ENCODE results near the gene PTPN7. TPM values are rescaled to one million over a fixed set of nuclear protein-coding genes. Genes with fewer than 3 reads are reported as not detected.

The PTPN7 gene
- total and polyA plus RNA-seq, 4 donors = 0.75 to 7.0 (median 1.7) TPM

- no peak overlapping the region for H3K9ac ChIP-seq (ENCODE audit: low read depth in 1 of 2, low read length in 2 of 2)
- peaks cover 0 to 2% (median 0%) of the 10 kb centered on the region in 4 donors for H3K27me3 ChIP-seq (ENCODE audit: control insufficient read depth in 4 of 4, insufficient read depth in 4 of 4, low read length in 3 of 4)
- H3K4me1 ChIP-seq (ENCODE audit: control insufficient read depth in 4 of 4, insufficient read depth in 4 of 4, low read length in 3 of 4) = peaks cover 0 to 1% (median 0%) of the 10 kb centered on the region in 4 donors
- no peak overlapping the region for H3K27ac ChIP-seq (ENCODE audit: low read depth in 1 of 2, low read length in 2 of 2)
- WGBS = 92% methylated on average over 6 of the region's 6 CpGs
- no peaks in the 10 kb centered on the region for H3K9me3 ChIP-seq (ENCODE audit: control insufficient read depth in 4 of 4, low read length in 3 of 4)
- TF ChIP-seq SP1 (IDR thresholded peaks at IDR 0.05) (no peak), NR2F2 (IDR thresholded peaks at IDR 0.05) (no peak), JUND (IDR thresholded peaks at IDR 0.05) (no peak), RAD21 (IDR thresholded peaks at IDR 0.05) (no peak), RXRA (IDR thresholded peaks at IDR 0.05) (no peak), CTCF (IDR thresholded peaks at IDR 0.05; ENCODE audit: low read depth, low read length, missing input control) (no peak), HNF4G (IDR thresholded peaks at IDR 0.05) (no peak), FOXA2 (IDR thresholded peaks at IDR 0.05) (no peak)
- TF ChIP-seq, protein P1, sequence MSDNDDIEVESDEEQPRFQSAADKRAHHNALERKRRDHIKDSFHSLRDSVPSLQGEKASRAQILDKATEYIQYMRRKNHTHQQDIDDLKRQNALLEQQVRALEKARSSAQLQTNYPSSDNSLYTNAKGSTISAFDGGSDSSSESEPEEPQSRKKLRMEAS (IDR thresholded peaks at IDR 0.05) = no peak
- TF ChIP-seq, protein P2, sequence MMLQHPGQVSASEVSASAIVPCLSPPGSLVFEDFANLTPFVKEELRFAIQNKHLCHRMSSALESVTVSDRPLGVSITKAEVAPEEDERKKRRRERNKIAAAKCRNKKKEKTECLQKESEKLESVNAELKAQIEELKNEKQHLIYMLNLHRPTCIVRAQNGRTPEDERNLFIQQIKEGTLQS (IDR thresholded peaks at IDR 0.05) = no peak
- no peak for DNase-seq (ENCODE audit: low spot score)
- H3K4me3 ChIP-seq (ENCODE audit: low read depth in 1 of 3, low read length in 3 of 3) = no peak overlapping the region
- no peaks in the 10 kb centered on the region for H3K36me3 ChIP-seq (ENCODE audit: control insufficient read depth in 4 of 4, insufficient read depth in 3 of 4, low read depth in 1 of 4, low read length in 3 of 4)
These were observed 33.3 kb downstream of the PTPN7 start for GRCh38 chr1:202127061-202127460.

- DNase-seq (ENCODE audit: low spot score) = no peak
- Histone ChIP-seq H3K9me3 (ENCODE audit: control insufficient read depth in 4 of 4, low read length in 3 of 4) (no peaks in the 10 kb centered on the region), H3K9ac (ENCODE audit: low read depth in 1 of 2, low read length in 2 of 2) (no peak overlapping the region), H3K27ac (ENCODE audit: low read depth in 1 of 2, low read length in 2 of 2) (no peak overlapping the region), H3K36me3 (ENCODE audit: control insufficient read depth in 4 of 4, insufficient read depth in 3 of 4, low read depth in 1 of 4, low read length in 3 of 4) (no peaks in the 10 kb centered on the region), H3K4me1 (ENCODE audit: control insufficient read depth in 4 of 4, insufficient read depth in 4 of 4, low read length in 3 of 4) (no peaks in the 10 kb centered on the region), H3K27me3 (ENCODE audit: control insufficient read depth in 4 of 4, insufficient read depth in 4 of 4, low read length in 3 of 4) (peaks cover 0 to 2% (median 0%) of the 10 kb centered on the region in 4 donors), H3K4me3 (ENCODE audit: low read depth in 1 of 3, low read length in 3 of 3) (no peak overlapping the region)
- TF ChIP-seq RXRA (IDR thresholded peaks at IDR 0.05) = no peak
- TF ChIP-seq, protein P1 (IDR thresholded peaks at IDR 0.05) = no peak
- no peak for TF ChIP-seq NR2F2 (IDR thresholded peaks at IDR 0.05)
- TF ChIP-seq, protein P2 (IDR thresholded peaks at IDR 0.05) = no peak
- no peak for TF ChIP-seq YY1 (IDR thresholded peaks at IDR 0.05)
- no peak for TF ChIP-seq TAF1 (conservative IDR thresholded peaks at IDR 0.05)
- TF ChIP-seq FOXA2 (IDR thresholded peaks at IDR 0.05) = no peak
- no peak for TF ChIP-seq ZBTB33 (IDR thresholded peaks at IDR 0.05)
- TF ChIP-seq GABPA (IDR thresholded peaks at IDR 0.05 in 1 of 2, conservative IDR thresholded peaks at IDR 0.05 in 1 of 2) = no peak
- TF ChIP-seq, protein P3, sequence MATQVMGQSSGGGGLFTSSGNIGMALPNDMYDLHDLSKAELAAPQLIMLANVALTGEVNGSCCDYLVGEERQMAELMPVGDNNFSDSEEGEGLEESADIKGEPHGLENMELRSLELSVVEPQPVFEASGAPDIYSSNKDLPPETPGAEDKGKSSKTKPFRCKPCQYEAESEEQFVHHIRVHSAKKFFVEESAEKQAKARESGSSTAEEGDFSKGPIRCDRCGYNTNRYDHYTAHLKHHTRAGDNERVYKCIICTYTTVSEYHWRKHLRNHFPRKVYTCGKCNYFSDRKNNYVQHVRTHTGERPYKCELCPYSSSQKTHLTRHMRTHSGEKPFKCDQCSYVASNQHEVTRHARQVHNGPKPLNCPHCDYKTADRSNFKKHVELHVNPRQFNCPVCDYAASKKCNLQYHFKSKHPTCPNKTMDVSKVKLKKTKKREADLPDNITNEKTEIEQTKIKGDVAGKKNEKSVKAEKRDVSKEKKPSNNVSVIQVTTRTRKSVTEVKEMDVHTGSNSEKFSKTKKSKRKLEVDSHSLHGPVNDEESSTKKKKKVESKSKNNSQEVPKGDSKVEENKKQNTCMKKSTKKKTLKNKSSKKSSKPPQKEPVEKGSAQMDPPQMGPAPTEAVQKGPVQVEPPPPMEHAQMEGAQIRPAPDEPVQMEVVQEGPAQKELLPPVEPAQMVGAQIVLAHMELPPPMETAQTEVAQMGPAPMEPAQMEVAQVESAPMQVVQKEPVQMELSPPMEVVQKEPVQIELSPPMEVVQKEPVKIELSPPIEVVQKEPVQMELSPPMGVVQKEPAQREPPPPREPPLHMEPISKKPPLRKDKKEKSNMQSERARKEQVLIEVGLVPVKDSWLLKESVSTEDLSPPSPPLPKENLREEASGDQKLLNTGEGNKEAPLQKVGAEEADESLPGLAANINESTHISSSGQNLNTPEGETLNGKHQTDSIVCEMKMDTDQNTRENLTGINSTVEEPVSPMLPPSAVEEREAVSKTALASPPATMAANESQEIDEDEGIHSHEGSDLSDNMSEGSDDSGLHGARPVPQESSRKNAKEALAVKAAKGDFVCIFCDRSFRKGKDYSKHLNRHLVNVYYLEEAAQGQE (IDR thresholded peaks at IDR 0.05) = no peak
- 61% methylated on average over 9 of the region's 9 CpGs for WGBS
These were observed 34.0 kb downstream of the PTPN7 start for GRCh38 chr1:202126426-202126825.

Data from liver (tissue), 9 donors.